HG02623 (cell line): Measurements from ENCODE around the gene IBA57.

Source experiments
- ATAC-seq: cut with Tn5 transposase; IDR thresholded peaks from one replicate; pipeline ENCODE4 v1.9.1; 2021; ENCODE audit warnings: moderate library complexity; ENCODE audit not compliant: unreplicated experiment

IBA57 gene

DNA sequence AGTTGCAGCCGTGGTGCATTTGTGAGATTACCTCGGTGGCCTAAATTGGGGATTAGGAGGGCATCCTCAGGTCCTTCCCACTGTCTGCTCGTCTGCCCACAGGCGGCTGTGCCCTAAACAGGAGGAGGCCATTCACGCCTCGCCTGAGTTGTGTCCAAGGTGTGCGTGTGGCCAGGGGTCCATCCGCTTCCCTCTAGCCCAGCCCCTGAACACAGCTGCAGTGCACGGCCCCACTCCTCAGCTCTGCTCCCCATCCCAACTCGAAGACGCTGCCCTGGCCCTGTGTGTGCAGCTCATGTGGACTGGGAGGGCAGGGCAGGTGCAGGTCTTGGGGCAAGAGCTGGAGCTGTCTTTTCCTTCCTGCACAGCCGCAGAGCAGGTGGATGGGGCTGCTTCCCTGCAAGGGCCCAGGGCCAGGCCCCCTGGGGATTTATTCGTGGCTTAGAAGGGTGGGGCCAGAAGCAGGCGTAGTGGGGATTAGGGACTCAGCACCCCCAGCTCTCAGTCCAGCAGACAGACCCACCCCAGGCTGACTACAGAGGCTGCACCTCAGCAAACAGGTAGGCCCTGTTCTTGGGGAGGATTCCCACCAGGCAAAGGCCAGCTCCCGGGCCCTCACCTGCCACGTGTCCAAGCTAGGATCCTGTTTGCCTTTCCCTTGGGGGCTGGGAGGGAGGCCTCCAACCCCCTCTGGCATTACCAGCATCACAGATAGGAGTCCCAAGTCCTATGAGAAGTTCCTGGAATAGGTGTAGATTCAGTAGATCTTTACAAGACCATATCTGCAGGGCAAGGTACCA, 21.2 kb upstream of the IBA57 start:
- ATAC-seq, result no peak

DNA sequence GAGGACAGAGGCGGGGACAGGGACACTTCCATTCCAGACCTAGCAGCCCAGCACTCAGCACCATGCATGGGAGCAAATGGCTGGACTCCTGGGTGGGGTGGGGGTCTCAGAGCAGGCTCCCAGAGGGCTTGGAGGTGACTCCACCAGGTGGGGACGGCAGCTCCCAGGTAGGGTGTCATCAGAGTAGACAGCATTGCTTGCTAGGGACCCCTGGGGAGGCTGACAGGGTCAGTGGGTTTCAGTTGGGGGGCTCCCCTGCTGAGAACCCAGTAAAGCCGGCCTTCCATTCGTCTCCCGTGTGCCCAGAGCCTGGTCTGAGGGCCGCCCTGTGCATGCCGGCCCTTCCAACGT, 20.6 kb upstream of the IBA57 start:
- ATAC-seq, result no peak

DNA sequence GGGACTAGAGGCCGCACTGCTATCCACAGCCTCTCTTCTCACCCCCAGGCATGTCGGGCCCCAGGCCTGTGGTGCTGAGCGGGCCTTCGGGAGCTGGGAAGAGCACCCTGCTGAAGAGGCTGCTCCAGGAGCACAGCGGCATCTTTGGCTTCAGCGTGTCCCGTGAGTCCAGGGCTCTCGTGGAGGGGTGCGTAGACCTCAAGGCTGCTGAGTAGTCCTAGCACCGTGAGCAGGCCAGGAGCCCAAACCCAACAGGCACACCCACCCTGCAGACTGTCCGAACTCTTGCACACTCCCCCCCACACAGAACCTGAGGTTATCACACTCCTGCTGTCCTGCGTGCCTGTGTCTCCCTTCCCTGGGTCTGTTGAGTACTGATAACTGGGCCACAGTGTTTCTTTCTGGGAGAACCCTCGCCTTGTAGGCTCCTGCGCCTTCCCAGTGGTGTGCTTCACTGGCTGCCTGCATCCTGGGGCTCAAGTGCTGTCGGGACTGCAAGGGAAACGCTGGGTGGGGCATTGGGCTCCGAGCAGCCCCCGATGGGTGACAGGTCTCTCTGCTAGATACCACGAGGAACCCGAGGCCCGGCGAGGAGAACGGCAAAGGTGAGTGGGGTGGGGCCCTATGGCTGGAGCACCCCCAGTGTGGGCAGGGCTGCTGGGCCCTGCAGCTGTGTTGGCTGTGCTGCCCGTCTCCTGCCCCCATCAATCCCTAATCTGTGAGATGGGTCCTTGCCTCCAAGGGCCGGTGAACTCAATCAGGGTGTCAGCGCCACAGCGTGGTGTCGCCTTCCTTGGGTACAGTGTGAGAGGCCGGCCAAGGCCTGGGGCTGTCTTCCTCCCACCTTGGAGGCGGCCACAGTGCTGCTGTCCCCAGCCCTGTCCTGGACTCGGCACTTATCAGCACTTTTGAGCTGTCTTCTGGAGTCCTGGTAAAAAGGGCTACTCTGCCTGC, 19.9 kb upstream of the IBA57 start:
- ATAC-seq, result no peak

DNA sequence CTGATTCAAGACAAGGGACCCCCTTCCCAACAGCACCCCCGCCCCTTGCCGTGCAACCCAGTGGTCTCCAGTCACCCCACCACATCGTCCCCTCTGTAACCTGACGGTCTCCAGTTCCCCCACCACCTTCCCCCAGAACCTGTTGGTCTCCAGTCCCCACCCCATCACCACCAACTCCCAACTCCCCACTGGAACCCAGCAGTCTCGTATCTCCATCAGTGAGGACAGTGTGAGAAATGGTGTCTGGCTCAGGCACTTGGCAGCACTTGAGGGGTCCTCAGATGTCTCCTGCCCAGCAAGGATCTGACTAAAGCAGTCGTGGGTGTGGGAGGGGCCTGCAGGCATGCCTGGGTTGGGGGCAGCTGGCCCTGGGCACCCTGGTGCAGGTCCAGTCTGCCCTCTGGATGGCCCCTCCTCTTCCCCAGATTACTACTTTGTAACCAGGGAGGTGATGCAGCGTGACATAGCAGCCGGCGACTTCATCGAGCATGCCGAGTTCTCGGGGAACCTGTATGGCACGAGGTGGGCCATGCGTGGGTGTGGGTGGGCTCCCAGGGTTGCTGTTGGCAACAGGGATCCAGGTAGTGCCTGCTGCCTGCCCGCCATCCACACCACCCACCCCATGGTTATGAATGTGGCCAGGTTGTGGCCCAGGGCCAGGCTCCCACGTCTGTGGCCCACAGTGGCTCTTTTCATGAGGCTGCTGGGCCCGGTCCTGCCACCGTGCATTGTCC, 19.0 kb upstream of the IBA57 start:
- no peak for ATAC-seq

DNA sequence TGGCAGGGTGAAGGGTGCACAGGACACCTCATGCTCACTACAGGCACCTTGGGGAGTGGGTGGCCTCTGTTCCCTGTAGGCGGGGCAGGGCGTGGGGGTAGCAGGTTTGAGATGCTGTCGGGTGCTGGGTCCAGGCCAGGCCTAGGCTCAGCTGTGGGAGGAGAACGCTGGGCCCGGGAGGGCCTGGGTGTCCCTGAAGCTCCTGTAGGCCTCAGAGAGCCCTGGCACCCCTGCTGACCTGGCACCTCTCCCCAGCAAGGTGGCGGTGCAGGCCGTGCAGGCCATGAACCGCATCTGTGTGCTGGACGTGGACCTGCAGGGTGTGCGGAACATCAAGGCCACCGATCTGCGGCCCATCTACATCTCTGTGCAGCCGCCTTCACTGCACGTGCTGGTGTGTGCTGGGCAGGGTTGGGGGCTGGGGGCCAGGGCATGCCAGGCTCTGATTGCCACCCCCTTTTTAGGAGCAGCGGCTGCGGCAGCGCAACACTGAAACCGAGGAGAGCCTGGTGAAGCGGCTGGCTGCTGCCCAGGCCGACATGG, 18.4 kb upstream of the IBA57 start:
- no peak for ATAC-seq

DNA sequence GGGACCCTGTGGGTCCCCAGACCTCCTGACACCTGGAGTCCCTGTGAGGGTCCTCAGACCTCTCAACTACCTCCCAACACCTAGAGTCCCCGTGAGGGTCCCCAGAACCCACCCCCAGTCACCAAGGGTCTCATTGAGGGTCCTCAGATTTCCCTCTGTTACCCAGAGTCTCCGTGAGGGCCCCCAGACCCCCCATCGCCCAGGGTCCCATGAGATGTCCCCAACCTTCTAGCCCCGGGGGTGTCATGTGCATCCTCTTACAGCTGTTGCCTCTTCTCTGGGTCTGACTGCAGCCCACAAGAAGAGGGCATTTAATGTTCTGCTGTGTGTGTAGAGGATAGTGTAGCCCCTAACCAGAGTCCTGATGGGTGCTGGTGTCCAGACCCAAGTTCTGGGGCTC, 17.8 kb upstream of the IBA57 start:
- ATAC-seq, result no peak

DNA sequence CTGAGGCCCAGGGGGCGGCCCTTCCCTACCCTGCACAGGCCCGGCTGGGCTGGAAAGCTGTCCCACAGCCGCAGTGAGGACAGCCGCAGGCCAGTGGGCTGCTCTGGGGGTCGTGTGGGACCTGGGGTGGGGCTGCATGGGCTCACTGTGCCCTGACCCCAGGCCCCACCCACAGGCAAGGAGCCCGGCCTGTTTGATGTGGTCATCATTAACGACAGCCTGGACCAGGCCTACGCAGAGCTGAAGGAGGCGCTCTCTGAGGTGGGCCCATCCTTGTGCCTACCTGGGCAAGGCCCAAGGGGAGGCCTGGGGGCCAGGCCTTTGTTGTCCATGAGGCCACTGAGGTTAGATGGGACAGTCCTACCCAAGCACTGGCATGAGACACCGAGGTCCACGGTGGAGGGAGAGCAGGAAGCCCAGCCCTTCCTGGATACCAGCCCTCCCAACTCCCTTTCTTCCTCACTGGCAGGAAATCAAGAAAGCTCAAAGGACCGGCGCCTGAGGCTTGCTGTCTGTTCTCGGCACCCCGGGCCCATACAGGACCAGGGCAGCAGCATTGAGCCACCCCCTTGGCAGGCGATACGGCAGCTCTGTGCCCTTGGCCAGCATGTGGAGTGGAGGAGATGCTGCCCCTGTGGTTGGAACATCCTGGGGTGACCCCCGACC, 17.3 kb upstream of the IBA57 start:
- ATAC-seq, result no peak

DNA sequence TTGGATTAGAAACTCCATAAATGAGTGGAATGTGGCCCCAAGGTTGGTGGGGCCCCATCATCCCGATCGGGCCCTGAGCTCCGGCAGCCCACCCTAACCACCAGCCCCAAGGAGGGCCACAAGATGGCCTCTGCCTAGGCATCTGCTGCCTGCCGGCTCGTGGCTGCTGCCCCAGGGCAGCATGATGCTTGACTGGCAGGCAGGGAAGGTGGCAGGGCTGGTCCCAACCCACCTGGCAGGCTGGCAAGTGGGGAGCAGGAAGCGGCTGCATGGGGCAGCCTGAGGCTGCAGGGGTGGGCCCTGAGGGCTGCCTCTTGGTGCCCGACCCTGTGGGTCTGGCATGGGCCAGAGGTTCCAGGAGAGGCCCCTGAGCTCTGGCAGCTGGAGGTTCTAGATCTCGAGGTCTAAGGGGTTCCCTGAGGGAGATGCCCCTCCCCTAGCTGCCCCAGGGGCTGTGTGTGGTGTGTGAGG, 16.6 kb upstream of the IBA57 start:
- ATAC-seq, result no peak

DNA sequence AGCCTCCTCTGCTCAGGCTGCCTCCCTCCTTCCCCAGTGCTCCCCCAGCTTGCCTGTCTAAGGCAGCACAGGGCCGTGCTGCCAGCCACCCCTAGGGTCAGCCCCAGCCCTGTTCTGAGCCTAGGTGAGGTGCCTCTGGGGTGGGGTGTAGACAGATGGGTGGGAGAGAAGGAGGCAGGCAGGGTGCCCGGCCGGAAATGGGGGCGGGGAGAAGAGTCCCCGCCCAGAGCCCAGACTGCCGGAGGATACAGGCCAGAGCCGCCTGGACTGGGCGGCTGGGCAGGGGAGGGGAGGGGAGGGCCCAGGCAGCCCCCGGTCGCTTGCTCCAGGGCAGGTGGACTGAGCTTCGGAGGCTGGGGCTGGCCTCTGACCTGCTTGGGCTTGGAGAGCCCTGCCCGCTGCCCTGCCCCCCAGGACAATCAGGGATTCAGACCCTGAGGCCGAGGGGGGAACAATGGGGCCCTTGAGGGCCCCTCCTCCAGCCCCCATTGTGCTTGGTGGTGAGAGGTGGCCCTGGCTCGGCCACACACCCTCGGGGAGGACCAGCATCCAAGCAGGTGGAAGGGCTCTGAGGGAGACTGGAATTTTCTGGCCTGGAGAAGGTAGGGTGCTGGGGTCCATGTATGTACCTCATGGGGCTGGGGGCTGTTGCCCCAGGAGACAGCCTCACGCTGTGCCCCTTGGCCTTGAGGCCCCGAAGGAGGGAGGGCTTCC, 16.0 kb upstream of the IBA57 start, which contains the start of gene GJC2:
GJC2 (plus strand) TSS at position 525 of the 714 bp plus-strand sequence. CDS start 7,829 bp downstream, outside the sequence.
- ATAC-seq, result no peak

DNA sequence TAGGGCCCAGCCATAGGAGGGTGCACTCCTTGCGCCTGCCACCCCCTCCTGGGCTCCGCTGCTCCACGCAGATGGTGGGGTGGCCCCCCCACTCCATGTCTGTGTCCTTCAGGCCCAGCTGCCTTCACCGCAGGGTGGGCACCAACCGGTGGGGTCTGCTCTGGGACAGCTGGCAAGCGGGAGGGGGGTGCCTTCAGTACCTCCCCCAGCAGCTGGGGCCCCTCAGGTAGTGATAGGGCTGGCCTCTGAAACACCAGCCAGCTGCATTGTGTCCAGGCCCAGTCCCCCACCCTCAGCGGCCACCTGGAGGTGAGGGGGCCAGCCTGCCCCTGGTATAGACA, 15.5 kb upstream of the IBA57 start:
- no peak for ATAC-seq

DNA sequence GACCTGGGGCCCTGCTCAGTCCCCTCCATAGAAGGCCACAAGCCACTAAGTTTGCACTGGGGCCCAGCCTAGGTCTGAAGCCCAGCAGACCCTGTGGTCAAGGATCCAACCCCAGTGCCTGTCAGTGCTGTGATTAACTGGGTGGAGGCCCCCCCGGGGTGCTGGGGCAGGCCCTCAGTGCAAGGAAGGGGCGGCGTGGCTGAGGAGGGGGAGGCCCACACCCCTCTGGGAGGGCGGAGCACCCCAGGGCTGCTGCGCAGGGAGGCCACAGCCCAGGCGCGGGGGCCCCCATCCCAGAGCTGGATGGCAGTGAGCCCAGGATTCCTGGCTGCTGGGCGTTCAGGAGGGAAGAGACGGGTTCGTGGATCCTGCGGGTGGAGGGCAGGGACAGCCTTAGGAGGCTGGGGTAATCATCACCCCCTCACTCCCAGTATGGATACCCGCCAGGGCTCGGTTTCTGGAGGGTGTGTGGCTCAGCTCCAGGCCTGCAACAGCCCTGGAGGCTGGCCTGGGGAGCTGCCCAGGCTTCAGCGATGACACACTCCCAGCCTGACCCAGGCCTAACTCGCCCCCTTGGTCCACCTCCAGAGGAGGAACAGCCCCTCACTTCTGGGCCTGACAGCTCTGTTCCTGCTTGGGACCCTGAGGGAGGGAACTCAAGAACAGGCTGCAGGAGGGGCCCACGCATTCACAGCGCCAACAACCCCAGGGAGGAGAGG, 15.0 kb upstream of the IBA57 start:
- ATAC-seq, result no peak

DNA sequence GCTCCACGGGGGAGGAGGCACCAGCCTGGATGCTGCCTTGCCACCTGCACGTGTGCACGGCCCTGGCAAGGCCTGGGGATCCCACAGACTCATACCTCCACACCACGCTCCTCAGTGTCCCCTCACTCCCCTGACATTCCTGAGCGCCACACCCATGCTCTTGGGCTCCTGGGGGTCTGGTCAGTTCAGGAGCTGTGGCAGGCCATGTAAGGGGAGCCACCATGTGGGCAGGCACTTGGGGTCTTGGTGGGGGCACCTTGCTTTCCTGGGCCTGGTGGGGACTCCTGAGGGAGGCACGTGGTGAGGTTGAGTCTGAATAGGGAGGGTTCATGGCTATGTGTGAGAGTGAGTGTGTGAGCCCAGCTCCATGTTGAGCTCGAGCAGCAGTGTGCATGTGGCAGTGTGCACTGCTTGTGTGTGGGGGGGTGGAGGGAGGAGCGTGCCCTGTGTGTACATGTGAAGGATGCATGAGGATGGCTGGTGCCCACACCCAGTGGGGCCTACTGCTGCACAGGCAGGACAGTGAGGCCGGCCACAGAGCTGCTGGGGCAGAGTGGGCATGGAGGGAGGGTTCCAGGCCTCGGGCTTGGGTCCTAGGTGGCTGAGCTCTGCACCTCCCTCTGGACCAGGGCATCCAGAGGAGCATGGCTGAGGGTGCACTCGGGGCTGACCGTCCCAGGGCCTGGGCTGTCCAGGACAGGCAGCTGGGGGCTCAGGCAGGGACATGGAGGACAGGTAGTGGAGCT, 14.3 kb upstream of the IBA57 start:
- ATAC-seq, result no peak

DNA sequence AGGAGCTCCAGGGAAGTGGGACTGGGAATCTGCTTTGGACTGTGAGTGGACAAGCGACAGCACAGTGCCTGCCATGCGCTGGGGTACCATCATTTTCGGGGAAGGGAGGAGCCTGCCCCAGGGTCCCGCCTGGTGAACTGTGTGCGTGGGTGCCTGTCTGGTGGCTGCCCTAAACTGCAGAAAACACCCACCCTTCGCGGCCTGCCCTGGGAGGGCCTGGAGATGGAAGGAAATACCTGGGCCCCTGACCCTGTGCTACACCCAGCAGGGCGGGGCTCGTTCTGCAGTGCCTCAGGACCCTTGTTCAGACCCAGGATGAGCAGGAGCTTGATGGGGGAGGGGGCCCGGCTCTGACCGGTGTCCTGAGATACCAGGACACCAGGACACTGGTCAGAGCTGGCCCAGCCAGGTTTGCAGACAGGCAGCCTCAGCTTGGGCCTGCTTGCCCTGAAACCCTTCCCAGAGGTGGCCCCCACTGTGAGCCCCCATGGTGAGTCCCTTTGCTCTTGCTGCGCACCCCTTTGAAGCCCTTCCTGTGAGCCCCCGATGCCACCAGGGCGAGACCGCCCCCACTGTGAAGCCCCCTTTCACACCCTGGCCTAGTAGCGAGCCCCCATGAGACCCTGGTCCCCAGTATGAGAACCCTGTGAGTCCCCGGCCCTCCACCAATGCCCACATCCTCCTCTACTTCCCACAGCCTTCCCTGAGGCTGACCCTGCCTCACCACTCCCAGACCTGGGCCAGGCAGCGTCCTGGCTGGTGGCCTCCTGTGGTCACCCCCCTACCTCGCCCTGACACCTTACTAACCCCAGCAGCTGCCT, 13.3 kb upstream of the IBA57 start:
- no peak for ATAC-seq

DNA sequence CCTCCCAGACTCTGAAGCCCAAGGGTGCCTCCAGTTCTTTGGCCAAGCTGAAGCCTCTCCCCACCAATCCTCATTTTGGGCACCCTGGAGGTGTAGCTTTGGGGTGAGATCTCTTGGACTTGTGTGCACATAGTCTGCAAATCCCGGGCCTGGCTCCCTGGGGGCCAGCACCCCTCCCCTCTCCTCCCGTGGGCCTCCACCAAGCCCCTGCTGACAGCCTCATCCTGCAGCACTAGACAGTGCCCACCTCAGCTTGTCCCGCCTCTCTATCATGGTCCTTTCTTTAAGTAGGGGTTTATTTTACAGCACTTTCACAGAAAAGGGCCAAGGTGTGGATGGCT, 12.7 kb upstream of the IBA57 start:
- ATAC-seq, result no peak

DNA sequence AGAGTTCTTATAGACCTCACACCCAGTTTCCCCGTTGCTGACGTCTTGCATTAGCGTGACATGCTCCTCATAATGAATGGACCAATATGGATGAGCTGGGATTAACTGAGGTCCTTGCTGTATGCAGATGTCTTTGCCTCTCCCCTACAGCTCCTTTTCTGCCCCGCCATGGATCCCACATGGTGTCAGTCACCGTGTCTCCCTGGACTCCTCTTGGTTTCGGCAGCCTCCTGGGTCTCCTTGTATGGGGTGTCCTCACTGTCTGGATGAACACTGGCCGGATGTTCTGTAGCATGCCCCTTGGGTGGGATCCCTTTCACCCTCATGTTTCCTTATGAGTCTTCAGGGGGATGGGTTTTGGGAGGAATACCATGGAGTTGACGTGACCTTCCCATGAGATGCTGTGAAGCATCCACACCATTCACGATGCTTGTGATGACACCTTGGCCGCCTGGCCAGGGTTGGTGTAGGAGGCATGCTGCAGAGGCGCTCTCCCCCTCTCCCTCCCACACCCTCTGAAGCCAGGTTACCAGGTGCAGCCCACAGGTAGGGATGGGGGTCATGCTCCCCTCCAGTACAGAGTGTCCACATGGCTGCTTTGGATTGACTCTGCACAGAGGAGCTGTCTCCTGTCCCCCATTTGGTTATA, 11.5 kb upstream of the IBA57 start:
- no peak for ATAC-seq

DNA sequence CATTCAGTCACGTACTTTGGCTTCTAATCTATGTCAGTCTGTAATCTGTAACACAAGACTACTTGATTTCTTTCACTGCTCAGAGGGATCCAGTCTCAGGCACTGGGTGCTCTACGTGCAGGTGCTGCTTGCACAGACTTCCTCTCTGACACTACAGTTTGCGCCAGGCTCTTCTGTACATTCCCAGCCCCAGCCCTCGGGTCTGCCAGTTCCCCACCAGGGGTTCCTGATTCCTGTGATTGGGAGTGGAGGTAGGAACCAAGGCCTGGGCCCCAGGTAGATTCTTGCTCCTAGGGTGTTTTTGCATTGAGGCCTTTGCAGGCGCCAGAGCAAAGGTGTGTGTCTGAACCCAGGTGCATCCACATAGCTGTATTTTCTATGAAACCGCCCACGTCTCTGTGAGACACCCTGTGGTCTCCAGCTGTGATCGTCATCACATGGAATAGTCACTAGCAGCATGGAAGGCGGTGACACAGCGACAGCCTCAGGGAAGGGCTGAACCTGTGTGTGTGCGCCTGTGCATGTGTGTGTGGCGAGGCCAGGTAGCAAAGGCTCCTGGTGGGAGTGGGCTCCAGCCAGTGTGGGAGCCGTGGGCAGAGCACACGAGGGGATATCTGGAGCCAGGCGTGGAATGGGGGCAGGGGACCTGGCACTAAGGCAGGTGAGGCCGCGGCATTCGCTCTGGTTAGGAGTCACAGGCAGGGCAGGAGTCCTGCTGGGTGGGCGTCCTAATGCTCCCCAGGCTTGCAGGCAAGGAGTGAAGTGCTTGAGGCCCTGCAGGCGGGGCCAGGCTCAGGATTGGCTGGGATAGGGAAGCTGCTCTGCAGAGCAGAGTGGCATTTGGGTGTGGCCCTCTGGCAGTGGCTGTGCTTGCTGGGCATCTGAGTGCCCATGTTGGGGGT, 10.7 kb upstream of the IBA57 start:
- ATAC-seq, result no peak
